ENCODE data around the gene CCDC13.

CCDC13 gene

GRCh38 chr3:42780892-42781700 lies 8.0 kb upstream of the CCDC13 start:
- peak; percentile 89 for DNase-seq (ENCODE audit: low read depth)
- peak; percentile 65 for TF ChIP-seq CTCF (conservative IDR thresholded peaks at IDR 0.05; ENCODE audit: low read depth, low read length)
- no peak overlapping the region for H3K4me3 ChIP-seq (ENCODE audit: low read depth, low read length)

GRCh38 chr3:42780398-42780797 lies 7.3 kb upstream of the CCDC13 start:
- no peak for DNase-seq (ENCODE audit: low read depth)
- H3K4me3 ChIP-seq (ENCODE audit: low read depth, low read length) = no peak overlapping the region
- TF ChIP-seq CTCF (conservative IDR thresholded peaks at IDR 0.05; ENCODE audit: low read depth, low read length) = no peak

- no peak overlapping the region for H3K4me3 ChIP-seq (ENCODE audit: low read depth, low read length)
- DNase-seq (ENCODE audit: low read depth) = peak; percentile 79
- TF ChIP-seq CTCF (conservative IDR thresholded peaks at IDR 0.05; ENCODE audit: low read depth, low read length) = no peak
These were observed 5.6 kb upstream of the CCDC13 start for GRCh38 chr3:42778644-42779043.

- no peak for DNase-seq (ENCODE audit: low read depth)
- peak overlapping the region; percentile 51 for H3K4me3 ChIP-seq (ENCODE audit: low read depth, low read length)
- no peak for TF ChIP-seq CTCF (conservative IDR thresholded peaks at IDR 0.05; ENCODE audit: low read depth, low read length)
These were observed 327 bp upstream of the CCDC13 start for GRCh38 chr3:42773409-42773751.

GRCh38 chr3:42771271-42771670 lies 1.8 kb downstream of the CCDC13 start:
- no peak overlapping the region for H3K4me3 ChIP-seq (ENCODE audit: low read depth, low read length)
- no peak for TF ChIP-seq CTCF (conservative IDR thresholded peaks at IDR 0.05; ENCODE audit: low read depth, low read length)
- no peak for DNase-seq (ENCODE audit: low read depth)

- TF ChIP-seq CTCF (conservative IDR thresholded peaks at IDR 0.05; ENCODE audit: low read depth, low read length) = no peak
- DNase-seq (ENCODE audit: low read depth) = no peak
- no peak overlapping the region for H3K4me3 ChIP-seq (ENCODE audit: low read depth, low read length)
These were observed 3.4 kb downstream of the CCDC13 start for GRCh38 chr3:42769477-42770131.
